Ishikawa (cell line): Measurements from ENCODE around the gene TMPRSS7.

ENCODE experiments used
- CEBPB ChIP-seq: IDR thresholded peaks from 2 replicates; pipeline ENCODE4 v1.6.1; 2012
- CREB1 ChIP-seq: IDR thresholded peaks from 2 replicates; pipeline ENCODE4 v1.6.1; 2012; ENCODE audit warnings: low read depth
- EGR1 ChIP-seq: IDR thresholded peaks from 2 replicates; pipeline ENCODE4 v1.6.1; 2012
- EP300 ChIP-seq: IDR thresholded peaks from 2 replicates; pipeline ENCODE4 v1.6.1; 2012; ENCODE audit warnings: borderline replicate concordance
- FOXM1 ChIP-seq: IDR thresholded peaks from 2 replicates; pipeline ENCODE4 v1.6.1; 2012; ENCODE audit warnings: low read depth, borderline replicate concordance
- NFIC ChIP-seq: IDR thresholded peaks from 2 replicates; pipeline ENCODE4 v1.6.1; 2012
- RAD21 ChIP-seq: IDR thresholded peaks from 2 replicates; pipeline ENCODE4 v1.6.1; 2012; ENCODE audit warnings: low read depth
- TAF1 ChIP-seq: IDR thresholded peaks from 2 replicates; pipeline ENCODE4 v1.6.1; 2012; ENCODE audit warnings: low read depth, mild to moderate bottlenecking
- TCF12 ChIP-seq: IDR thresholded peaks from 2 replicates; pipeline ENCODE4 v1.6.1; 2012; ENCODE audit warnings: low read depth
- TEAD4 ChIP-seq: IDR thresholded peaks from 2 replicates; pipeline ENCODE4 v1.6.1; 2012
- YY1 ChIP-seq: IDR thresholded peaks from 2 replicates; pipeline ENCODE4 v1.6.1; 2012; ENCODE audit warnings: low read depth
- ZBTB7A ChIP-seq: IDR thresholded peaks from 2 replicates; pipeline ENCODE4 v1.6.1; 2012; ENCODE audit warnings: low read depth
- TF ChIP-seq, protein P1 (sequence below): IDR thresholded peaks from 2 replicates; pipeline ENCODE4 v1.6.1; 2012
- TF ChIP-seq, protein P2 (sequence below): IDR thresholded peaks from 2 replicates; pipeline ENCODE4 v1.6.1; 2012; ENCODE audit warnings: low read depth, mild to moderate bottlenecking
- TF ChIP-seq, protein P3 (sequence below): IDR thresholded peaks from 2 replicates; pipeline ENCODE4 v1.6.1; 2012

Gene TMPRSS7

DNA sequence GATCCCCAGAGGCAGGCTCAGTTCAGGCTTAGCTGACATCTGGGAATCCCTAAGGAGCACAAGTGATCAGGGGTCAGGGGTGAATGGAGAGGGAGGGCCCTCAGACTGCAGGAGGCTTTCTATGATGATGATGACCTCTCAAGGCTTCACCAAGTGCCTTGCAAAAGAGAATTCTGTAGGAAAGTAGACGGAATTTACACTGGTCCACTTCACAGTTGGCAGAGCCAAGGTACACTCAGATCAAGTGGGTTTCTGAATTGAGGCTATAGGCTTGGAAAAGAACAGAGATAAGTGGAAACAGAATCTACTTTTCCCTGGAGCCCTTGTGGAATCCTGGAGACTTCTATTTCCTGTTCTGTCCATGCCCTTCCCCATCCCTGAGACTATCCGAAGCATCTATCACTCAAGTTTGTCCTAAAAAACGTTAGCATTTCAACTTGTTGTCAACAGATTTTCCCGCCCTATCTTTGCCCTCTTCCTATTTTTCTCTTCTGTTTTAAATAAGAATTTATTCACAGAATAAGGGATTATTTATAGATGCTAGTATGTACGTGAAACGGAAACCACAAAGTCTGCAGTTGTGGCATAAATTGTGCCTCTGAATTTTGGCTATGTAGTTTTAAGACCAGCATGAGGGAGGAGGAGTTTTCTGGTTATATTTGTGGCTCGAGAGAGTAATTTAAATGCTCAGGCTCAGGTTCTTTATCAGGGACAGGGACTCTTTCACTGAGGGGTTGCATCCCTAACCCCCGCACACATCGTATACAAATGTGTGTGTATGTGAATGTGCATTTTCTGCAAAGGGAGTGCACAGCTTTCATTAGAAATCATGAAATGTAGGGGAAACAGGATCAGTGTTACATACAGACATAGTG is 85.7 kb downstream of the TMPRSS7 start:
- no peak for TF ChIP-seq NFIC
- TF ChIP-seq YY1 = no peak
- TF ChIP-seq CEBPB = no peak
- TF ChIP-seq ZBTB7A = no peak
- TF ChIP-seq, protein P1, sequence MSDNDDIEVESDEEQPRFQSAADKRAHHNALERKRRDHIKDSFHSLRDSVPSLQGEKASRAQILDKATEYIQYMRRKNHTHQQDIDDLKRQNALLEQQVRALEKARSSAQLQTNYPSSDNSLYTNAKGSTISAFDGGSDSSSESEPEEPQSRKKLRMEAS = no peak
- TF ChIP-seq, protein P2, sequence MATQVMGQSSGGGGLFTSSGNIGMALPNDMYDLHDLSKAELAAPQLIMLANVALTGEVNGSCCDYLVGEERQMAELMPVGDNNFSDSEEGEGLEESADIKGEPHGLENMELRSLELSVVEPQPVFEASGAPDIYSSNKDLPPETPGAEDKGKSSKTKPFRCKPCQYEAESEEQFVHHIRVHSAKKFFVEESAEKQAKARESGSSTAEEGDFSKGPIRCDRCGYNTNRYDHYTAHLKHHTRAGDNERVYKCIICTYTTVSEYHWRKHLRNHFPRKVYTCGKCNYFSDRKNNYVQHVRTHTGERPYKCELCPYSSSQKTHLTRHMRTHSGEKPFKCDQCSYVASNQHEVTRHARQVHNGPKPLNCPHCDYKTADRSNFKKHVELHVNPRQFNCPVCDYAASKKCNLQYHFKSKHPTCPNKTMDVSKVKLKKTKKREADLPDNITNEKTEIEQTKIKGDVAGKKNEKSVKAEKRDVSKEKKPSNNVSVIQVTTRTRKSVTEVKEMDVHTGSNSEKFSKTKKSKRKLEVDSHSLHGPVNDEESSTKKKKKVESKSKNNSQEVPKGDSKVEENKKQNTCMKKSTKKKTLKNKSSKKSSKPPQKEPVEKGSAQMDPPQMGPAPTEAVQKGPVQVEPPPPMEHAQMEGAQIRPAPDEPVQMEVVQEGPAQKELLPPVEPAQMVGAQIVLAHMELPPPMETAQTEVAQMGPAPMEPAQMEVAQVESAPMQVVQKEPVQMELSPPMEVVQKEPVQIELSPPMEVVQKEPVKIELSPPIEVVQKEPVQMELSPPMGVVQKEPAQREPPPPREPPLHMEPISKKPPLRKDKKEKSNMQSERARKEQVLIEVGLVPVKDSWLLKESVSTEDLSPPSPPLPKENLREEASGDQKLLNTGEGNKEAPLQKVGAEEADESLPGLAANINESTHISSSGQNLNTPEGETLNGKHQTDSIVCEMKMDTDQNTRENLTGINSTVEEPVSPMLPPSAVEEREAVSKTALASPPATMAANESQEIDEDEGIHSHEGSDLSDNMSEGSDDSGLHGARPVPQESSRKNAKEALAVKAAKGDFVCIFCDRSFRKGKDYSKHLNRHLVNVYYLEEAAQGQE = no peak
- TF ChIP-seq TCF12 = no peak
- TF ChIP-seq CREB1 = no peak
- no peak for TF ChIP-seq FOXM1
- TF ChIP-seq RAD21 = no peak
- TF ChIP-seq, protein P3, sequence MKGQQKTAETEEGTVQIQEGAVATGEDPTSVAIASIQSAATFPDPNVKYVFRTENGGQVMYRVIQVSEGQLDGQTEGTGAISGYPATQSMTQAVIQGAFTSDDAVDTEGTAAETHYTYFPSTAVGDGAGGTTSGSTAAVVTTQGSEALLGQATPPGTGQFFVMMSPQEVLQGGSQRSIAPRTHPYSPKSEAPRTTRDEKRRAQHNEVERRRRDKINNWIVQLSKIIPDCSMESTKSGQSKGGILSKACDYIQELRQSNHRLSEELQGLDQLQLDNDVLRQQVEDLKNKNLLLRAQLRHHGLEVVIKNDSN = no peak

DNA sequence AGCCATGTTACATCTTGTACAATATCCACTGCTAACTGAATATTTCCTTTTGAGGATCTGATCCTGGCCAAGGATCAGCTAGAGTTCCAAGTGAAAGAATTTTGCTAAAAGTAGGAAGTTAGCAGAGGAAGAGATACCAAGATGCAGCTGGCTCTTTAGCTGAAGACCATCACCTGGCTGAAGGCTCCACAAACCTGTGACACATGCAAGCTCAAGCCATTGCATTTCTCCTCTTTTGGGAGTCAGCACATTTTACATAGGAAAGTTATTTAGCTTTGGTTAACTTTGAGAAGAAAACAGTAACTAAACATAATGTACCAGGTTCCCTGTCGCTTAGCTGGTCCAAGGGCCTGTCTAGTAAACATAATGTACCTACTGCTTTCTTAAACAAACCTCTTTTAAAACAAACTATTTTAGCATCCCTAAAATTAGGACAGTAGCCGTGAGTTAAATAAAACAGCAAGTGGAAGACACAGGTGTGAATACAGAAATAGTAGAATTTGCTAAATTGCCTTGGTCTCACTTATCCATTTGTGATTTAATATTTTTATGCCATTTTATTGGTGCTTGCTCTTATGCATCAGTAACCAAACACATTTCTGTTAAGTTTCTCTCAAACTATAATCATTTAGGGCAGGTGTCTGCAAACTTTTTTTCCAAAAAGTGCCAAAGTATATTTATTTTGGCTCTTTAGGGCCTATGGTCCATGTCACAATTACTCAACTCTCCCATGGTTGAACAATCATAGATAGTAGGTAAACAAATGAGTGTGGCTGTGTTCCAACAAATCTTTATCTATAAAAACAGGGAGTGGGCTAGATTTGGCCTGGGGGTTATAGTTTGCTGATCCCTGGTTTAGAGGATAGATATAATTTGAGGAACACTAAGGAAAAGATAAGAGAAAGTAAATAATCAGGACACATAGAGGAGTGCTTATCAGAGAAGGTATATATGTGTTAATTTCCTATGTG is 87.3 kb downstream of the TMPRSS7 start:
- TF ChIP-seq CREB1 (no peak), FOXM1 (no peak), EGR1 (no peak), YY1 (no peak), NFIC (no peak), EP300 (no peak), TCF12 (no peak), RAD21 (no peak), TEAD4 (no peak), CEBPB (no peak), TAF1 (no peak), ZBTB7A (no peak)
- TF ChIP-seq, protein P3 = no peak
- TF ChIP-seq, protein P1 = no peak
- TF ChIP-seq, protein P2 = no peak

- TF ChIP-seq CREB1 (no peak), TAF1 (no peak), TCF12 (no peak), EGR1 (no peak), YY1 (no peak)
- TF ChIP-seq, protein P2 = no peak
These were observed 88.3 kb downstream of the TMPRSS7 start for GRCh38 chr3:112122870-112123269.

- no peak for TF ChIP-seq NFIC
- TF ChIP-seq RAD21 = no peak
- TF ChIP-seq TCF12 = no peak
- no peak for TF ChIP-seq EP300
- no peak for TF ChIP-seq CREB1
- TF ChIP-seq ZBTB7A = no peak
These were observed 89.0 kb downstream of the TMPRSS7 start for GRCh38 chr3:112123548-112123947.
